Panc1 (cell line): ENCODE results near the gene RPP25L. TPM values are rescaled to one million over a fixed set of nuclear protein-coding genes. Genes with fewer than 3 reads are reported as not detected.

ENCODE experiments used
- ATAC-seq: fragments of 200-7000 bp; cut with Tn5 transposase; 2 replicates; pipeline ENCODE4 v1.9.1; 2020; ENCODE audit warnings: mild to moderate bottlenecking, moderate library complexity
- BruUV-seq: library from RNA; stranded (reverse); fragments of 400-500 nt; replicated peaks from 2 replicates; lab custom pipeline; 2021; lab: Mats Ljungman, UMichigan
- CTCF ChIA-PET: fragments of 300-600 bp; sonication (Branson Sonifier 250); formaldehyde crosslinking; loops from one replicate; lab custom pipeline; 2022; ENCODE audit warnings: antibody characterized with exemption; lab: Charles Lee
- POLR2A ChIA-PET: fragments of 300-600 bp; sonication (Branson Sonifier 250); formaldehyde crosslinking; loops from one replicate; lab custom pipeline; 2022; ENCODE audit warnings: antibody characterized with exemption; lab: Charles Lee
- DNase-seq: peaks from one replicate; pipeline ENCODE4 v3.0.0-alpha.2; 2010; ENCODE audit warnings: low read depth, low spot score
- H3K27ac ChIP-seq: 2 replicates; pipeline ENCODE4 v1.5.1; 2011; ENCODE audit warnings: mild to moderate bottlenecking, low read length, inconsistent platforms
- H3K27me3 ChIP-seq: fragments of 200-500 bp; sonication (Bioruptor generic); 2 replicates; pipeline ENCODE4 v1.6.0; 2014; ENCODE audit warnings: low read length, inconsistent platforms; ENCODE audit not compliant: control insufficient read depth, insufficient read depth
- H3K36me3 ChIP-seq: fragments of 200-500 bp; sonication (Bioruptor generic); 2 replicates; pipeline ENCODE4 v1.5.1; 2014; ENCODE audit warnings: inconsistent platforms, mild to moderate bottlenecking, low read length, moderate library complexity; ENCODE audit not compliant: control insufficient read depth, insufficient read depth
- H3K4me1 ChIP-seq: 2 replicates; pipeline ENCODE4 v1.5.1; 2011; ENCODE audit warnings: inconsistent platforms, mild to moderate bottlenecking, low read length, moderate library complexity; ENCODE audit not compliant: control insufficient read depth, insufficient read depth
- H3K4me3 ChIP-seq, 2 experiments: 2 replicates each; pipeline ENCODE4 v1.5.1; 2011 to 2012; ENCODE audit warnings: low read depth in 2 of 2, low read length in 2 of 2, mild to moderate bottlenecking in 2 of 2, inconsistent platforms in 1 of 2, moderate library complexity in 1 of 2
- H3K9me3 ChIP-seq: fragments of 200-500 bp; sonication (Bioruptor generic); 2 replicates; pipeline ENCODE4 v1.5.1; 2014; ENCODE audit warnings: low read depth, mild to moderate bottlenecking, inconsistent platforms, low read length, moderate library complexity; ENCODE audit not compliant: control insufficient read depth, insufficient read depth
- CTCF ChIP-seq: fragments of 450-650 bp; IDR thresholded peaks from 2 replicates; pipeline ENCODE4 v1.5.1; 2017; ENCODE audit warnings: mild to moderate bottlenecking
- POLR2AphosphoS5 ChIP-seq: IDR thresholded peaks from 2 replicates; pipeline ENCODE4 v1.6.1; 2012; ENCODE audit warnings: mild to moderate bottlenecking, low read depth, low read length, moderate library complexity
- REST ChIP-seq, 2 experiments: IDR thresholded peaks; 2 replicates each; pipeline ENCODE4 v1.6.1; 2011 to 2012; ENCODE audit warnings: low read depth in 2 of 2, control low read depth in 1 of 2, low read length in 1 of 2, mild to moderate bottlenecking in 1 of 2, moderate library complexity in 1 of 2; ENCODE audit not compliant: insufficient read depth in 1 of 2
- SIN3A ChIP-seq: IDR thresholded peaks from 2 replicates; pipeline ENCODE4 v1.6.1; 2012; ENCODE audit warnings: low read depth, mild to moderate bottlenecking, low read length, moderate library complexity, borderline replicate concordance; ENCODE audit not compliant: insufficient read depth
- TCF7L2 ChIP-seq: IDR thresholded peaks from 2 replicates; pipeline ENCODE4 v1.6.1; 2011; ENCODE audit warnings: mild to moderate bottlenecking, low read depth, low read length, inconsistent platforms
- in situ Hi-C: cut with HindIII; loops from 2 replicates; pipeline ENCODE4 v1.10.0; 2016; ENCODE audit warnings: low sequenced_read_pairs, low pct_unique_long_range_greater_than_20kb
- intact Hi-C: fragments of 100-400 bp; cut with micrococcal nuclease; formaldehyde crosslinking; loops from one replicate; pipeline ENCODE4 v1.10.0; 2022; ENCODE audit not compliant: unreplicated experiment
- total RNA-seq: library from RNA; stranded (reverse); gene quantifications from one replicate; pipeline ENCODE4 v1.2.1, GENCODE V29; 2021; ENCODE audit not compliant: unreplicated experiment

RPP25L gene
- total RNA-seq, 1 experiment from 2014 or later = 30.4 TPM

- BruUV-seq = no TSS peak
- DNase-seq (no peak), ATAC-seq (no peak)
- ChIA-PET POLR2A (interaction anchor here (0.6 kb wide), 1 partner anchor 21 kb away, joined by 3 read pairs; no protein-coding TSS in a partner anchor), CTCF (interaction anchor here (0.6 to 1.4 kb wide), 2 partner anchors 29 to 31 kb away, joined by 4 to 5 read pairs; no protein-coding TSS in a partner anchor)
- Histone ChIP-seq H3K27ac (no peak overlapping the region), H3K4me3 (no peak overlapping the region), H3K27me3 (no peaks in the 10 kb centered on the region), H3K4me1 (no peaks in the 10 kb centered on the region), H3K36me3 (no peaks in the 10 kb centered on the region), H3K9me3 (no peaks in the 10 kb centered on the region)
- in situ Hi-C loops = no loop called here
- intact Hi-C loops = no loop called here
- TF ChIP-seq POLR2AphosphoS5 (no peak), CTCF (no peak), REST (IDR thresholded peaks at IDR 0.05; ENCODE audit: insufficient read depth in 1 of 2, low read depth in 2 of 2, low read length in 1 of 2) (no peak), TCF7L2 (no peak), SIN3A (no peak)
Measured at GRCh38 chr9:34579104-34579807, 32.6 kb downstream of the RPP25L start.

- no TSS peak for BruUV-seq
- Histone ChIP-seq H3K27me3 (no peaks in the 10 kb centered on the region), H3K9me3 (no peaks in the 10 kb centered on the region), H3K4me3 (no peak overlapping the region), H3K4me1 (no peaks in the 10 kb centered on the region), H3K36me3 (no peaks in the 10 kb centered on the region), H3K27ac (no peak overlapping the region)
- intact Hi-C loops (no loop called here), in situ Hi-C loops (no loop called here)
- ChIA-PET CTCF (interaction anchor here (0.6 kb wide), 1 partner anchor 28 kb away, joined by 5 read pairs; no protein-coding TSS in a partner anchor), POLR2A (no interaction called here)
- DNase-seq (no peak), ATAC-seq (no peak)
- TF ChIP-seq POLR2AphosphoS5 (no peak), CTCF (no peak), SIN3A (no peak), TCF7L2 (no peak), REST (IDR thresholded peaks at IDR 0.05; ENCODE audit: insufficient read depth in 1 of 2, low read depth in 2 of 2, low read length in 1 of 2) (no peak)
Measured at GRCh38 chr9:34578241-34579103, 33.4 kb downstream of the RPP25L start.
